Measurements from ENCODE around the gene KIF3C.
A peak's percentile ranks its signal among the peaks of the same experiment; 100 is the strongest.
"Not testable (repeated sequence)": the region's sequence is repeated elsewhere in the genome, so short reads cannot be mapped to it uniquely, and the experiment has no call there.

KIF3C gene

GRCh38 chr2:25915411-25915810 is 66.9 kb downstream of the KIF3C start:
- not testable (repeated sequence) for DNase-seq

GRCh38 chr2:25913696-25913973 is 68.7 kb downstream of the KIF3C start:
- DNase-seq, result not testable (repeated sequence)

GRCh38 chr2:25912851-25913695 is 69.2 kb downstream of the KIF3C start:
- peak; percentile 77 for DNase-seq

GRCh38 chr2:25909574-25909973 is 72.7 kb downstream of the KIF3C start:
- DNase-seq, result not testable (repeated sequence)

GRCh38 chr2:25905126-25905525 is 77.2 kb downstream of the KIF3C start:
- DNase-seq, result no peak

- no peak for DNase-seq
These were observed 79.0 kb downstream of the KIF3C start for GRCh38 chr2:25903216-25903776.

- no peak for DNase-seq
These were observed 82.8 kb downstream of the KIF3C start for GRCh38 chr2:25899404-25899970.

GRCh38 chr2:25897506-25897905 is 84.8 kb downstream of the KIF3C start:
- DNase-seq, result no peak

GRCh38 chr2:25896308-25896707 is 86.0 kb downstream of the KIF3C start:
- not testable (repeated sequence) for DNase-seq

GRCh38 chr2:25895610-25896009 is 86.7 kb downstream of the KIF3C start:
- DNase-seq, result no peak

- no peak for DNase-seq
These were observed 87.3 kb downstream of the KIF3C start for GRCh38 chr2:25895018-25895417.

GRCh38 chr2:25894135-25894830 is 88.0 kb downstream of the KIF3C start:
- no peak for DNase-seq

GRCh38 chr2:25891672-25892071 is 90.6 kb downstream of the KIF3C start:
- DNase-seq, result no peak

GRCh38 chr2:25887624-25888242 is 94.6 kb downstream of the KIF3C start:
- DNase-seq, result no peak

- no peak for DNase-seq
These were observed 96.4 kb downstream of the KIF3C start for GRCh38 chr2:25885933-25886332.

GRCh38 chr2:25881764-25882163 is 100.5 kb downstream of the KIF3C start:
- no peak for DNase-seq

GRCh38 chr2:25879133-25879730 is 103.1 kb downstream of the KIF3C start:
- DNase-seq, result no peak

GRCh38 chr2:25878361-25879132 is 103.8 kb downstream of the KIF3C start, which contains the start of gene ASXL2:
TSS of gene ASXL2 (minus strand) at chr2:25878487. CDS start at chr2:25878222, 265 bp downstream.
- DNase-seq, result peak; percentile 97

GRCh38 chr2:25877431-25878360 is 104.6 kb downstream of the KIF3C start:
- peak; percentile 30 for DNase-seq
